ENCODE data around the gene RCC2.

Gene RCC2

DNA sequence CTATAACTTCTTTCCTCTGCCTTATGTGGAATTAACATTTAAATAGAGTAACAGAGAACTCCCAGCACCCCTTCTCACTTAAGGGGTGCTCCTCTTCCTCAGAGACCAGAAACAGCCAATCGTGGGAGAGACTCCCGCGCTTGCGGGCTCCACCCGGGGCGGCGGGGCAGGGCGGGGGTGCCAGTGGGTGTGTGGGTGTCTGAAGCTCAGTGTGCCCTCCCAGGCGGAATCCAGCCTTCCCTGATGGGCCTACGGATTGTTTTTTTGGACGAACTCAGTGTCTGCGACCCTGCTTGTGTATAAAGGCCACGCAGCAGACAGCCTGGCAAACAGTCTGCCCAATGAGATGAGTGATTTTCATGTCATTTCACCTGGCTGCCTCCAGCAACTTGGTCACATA lies 6.2 kb downstream of the RCC2 start:
- no peak for TF ChIP-seq NFIC (IDR thresholded peaks at IDR 0.05)
- TF ChIP-seq, protein P1, sequence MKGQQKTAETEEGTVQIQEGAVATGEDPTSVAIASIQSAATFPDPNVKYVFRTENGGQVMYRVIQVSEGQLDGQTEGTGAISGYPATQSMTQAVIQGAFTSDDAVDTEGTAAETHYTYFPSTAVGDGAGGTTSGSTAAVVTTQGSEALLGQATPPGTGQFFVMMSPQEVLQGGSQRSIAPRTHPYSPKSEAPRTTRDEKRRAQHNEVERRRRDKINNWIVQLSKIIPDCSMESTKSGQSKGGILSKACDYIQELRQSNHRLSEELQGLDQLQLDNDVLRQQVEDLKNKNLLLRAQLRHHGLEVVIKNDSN (IDR thresholded peaks at IDR 0.05): no peak
- no peak for TF ChIP-seq EP300 (IDR thresholded peaks at IDR 0.05; ENCODE audit: borderline replicate concordance)
- TF ChIP-seq YY1 (IDR thresholded peaks at IDR 0.05; ENCODE audit: low read depth): no peak
- no peak for TF ChIP-seq FOXM1 (IDR thresholded peaks at IDR 0.05; ENCODE audit: borderline replicate concordance, low read depth)
- TF ChIP-seq, protein P2, sequence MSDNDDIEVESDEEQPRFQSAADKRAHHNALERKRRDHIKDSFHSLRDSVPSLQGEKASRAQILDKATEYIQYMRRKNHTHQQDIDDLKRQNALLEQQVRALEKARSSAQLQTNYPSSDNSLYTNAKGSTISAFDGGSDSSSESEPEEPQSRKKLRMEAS (IDR thresholded peaks at IDR 0.05): no peak
- TF ChIP-seq EGR1 (IDR thresholded peaks at IDR 0.05): no peak
- no peak for TF ChIP-seq ZBTB7A (IDR thresholded peaks at IDR 0.05; ENCODE audit: low read depth)
- no peak for TF ChIP-seq TEAD4 (IDR thresholded peaks at IDR 0.05)

DNA sequence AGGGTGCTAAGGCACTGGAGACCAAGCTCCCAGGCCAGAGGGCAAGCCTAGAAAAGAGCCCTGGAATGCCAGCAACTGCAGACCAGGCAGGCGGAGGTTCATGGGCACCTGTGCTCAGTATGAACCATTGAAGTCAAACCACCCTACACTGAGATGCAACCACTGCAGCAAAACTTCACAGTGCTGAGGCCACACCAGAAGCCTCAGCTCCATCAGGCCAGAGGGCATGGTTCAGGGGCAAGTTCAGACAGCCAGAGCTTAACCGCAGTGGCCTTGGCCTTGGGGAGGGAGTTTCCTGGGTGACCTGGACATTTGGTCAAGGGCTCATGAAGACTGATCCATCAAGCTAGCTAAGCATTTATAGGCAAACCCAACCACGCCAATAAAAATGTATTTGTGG lies 7.1 kb downstream of the RCC2 start:
- TF ChIP-seq TEAD4 (IDR thresholded peaks at IDR 0.05) (no peak), YY1 (IDR thresholded peaks at IDR 0.05; ENCODE audit: low read depth) (no peak), NFIC (IDR thresholded peaks at IDR 0.05) (no peak), RAD21 (IDR thresholded peaks at IDR 0.05; ENCODE audit: low read depth) (no peak), CEBPB (IDR thresholded peaks at IDR 0.05) (no peak)
- TF ChIP-seq, protein P1 (IDR thresholded peaks at IDR 0.05): no peak
- TF ChIP-seq, protein P2 (IDR thresholded peaks at IDR 0.05): no peak

- TF ChIP-seq, protein P1 (IDR thresholded peaks at IDR 0.05): no peak
- no peak for TF ChIP-seq YY1 (IDR thresholded peaks at IDR 0.05; ENCODE audit: low read depth)
- TF ChIP-seq TEAD4 (IDR thresholded peaks at IDR 0.05): no peak
- TF ChIP-seq, protein P2 (IDR thresholded peaks at IDR 0.05): no peak
- no peak for TF ChIP-seq CREB1 (IDR thresholded peaks at IDR 0.05; ENCODE audit: low read depth)
- no peak for TF ChIP-seq RAD21 (IDR thresholded peaks at IDR 0.05; ENCODE audit: low read depth)
- no peak for TF ChIP-seq EGR1 (IDR thresholded peaks at IDR 0.05)
- no peak for TF ChIP-seq CEBPB (IDR thresholded peaks at IDR 0.05)
- TF ChIP-seq TCF12 (IDR thresholded peaks at IDR 0.05; ENCODE audit: low read depth): no peak
- TF ChIP-seq ZBTB7A (IDR thresholded peaks at IDR 0.05; ENCODE audit: low read depth): no peak
- no peak for TF ChIP-seq TAF1 (IDR thresholded peaks at IDR 0.05; ENCODE audit: low read depth)
- TF ChIP-seq NFIC (IDR thresholded peaks at IDR 0.05): no peak
- no peak for TF ChIP-seq EP300 (IDR thresholded peaks at IDR 0.05; ENCODE audit: borderline replicate concordance)
- no peak for TF ChIP-seq FOXM1 (IDR thresholded peaks at IDR 0.05; ENCODE audit: borderline replicate concordance, low read depth)
- TF ChIP-seq, protein P3, sequence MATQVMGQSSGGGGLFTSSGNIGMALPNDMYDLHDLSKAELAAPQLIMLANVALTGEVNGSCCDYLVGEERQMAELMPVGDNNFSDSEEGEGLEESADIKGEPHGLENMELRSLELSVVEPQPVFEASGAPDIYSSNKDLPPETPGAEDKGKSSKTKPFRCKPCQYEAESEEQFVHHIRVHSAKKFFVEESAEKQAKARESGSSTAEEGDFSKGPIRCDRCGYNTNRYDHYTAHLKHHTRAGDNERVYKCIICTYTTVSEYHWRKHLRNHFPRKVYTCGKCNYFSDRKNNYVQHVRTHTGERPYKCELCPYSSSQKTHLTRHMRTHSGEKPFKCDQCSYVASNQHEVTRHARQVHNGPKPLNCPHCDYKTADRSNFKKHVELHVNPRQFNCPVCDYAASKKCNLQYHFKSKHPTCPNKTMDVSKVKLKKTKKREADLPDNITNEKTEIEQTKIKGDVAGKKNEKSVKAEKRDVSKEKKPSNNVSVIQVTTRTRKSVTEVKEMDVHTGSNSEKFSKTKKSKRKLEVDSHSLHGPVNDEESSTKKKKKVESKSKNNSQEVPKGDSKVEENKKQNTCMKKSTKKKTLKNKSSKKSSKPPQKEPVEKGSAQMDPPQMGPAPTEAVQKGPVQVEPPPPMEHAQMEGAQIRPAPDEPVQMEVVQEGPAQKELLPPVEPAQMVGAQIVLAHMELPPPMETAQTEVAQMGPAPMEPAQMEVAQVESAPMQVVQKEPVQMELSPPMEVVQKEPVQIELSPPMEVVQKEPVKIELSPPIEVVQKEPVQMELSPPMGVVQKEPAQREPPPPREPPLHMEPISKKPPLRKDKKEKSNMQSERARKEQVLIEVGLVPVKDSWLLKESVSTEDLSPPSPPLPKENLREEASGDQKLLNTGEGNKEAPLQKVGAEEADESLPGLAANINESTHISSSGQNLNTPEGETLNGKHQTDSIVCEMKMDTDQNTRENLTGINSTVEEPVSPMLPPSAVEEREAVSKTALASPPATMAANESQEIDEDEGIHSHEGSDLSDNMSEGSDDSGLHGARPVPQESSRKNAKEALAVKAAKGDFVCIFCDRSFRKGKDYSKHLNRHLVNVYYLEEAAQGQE (IDR thresholded peaks at IDR 0.05; ENCODE audit: low read depth): no peak
Observed at GRCh38 chr1:17429183-17429582, 10.3 kb downstream of the RCC2 start.

GRCh38 chr1:17427696-17428660 lies 11.5 kb downstream of the RCC2 start:
- TF ChIP-seq TAF1 (IDR thresholded peaks at IDR 0.05; ENCODE audit: low read depth) (no peak), NFIC (IDR thresholded peaks at IDR 0.05) (no peak), EP300 (IDR thresholded peaks at IDR 0.05; ENCODE audit: borderline replicate concordance) (no peak), RAD21 (IDR thresholded peaks at IDR 0.05; ENCODE audit: low read depth) (no peak), YY1 (IDR thresholded peaks at IDR 0.05; ENCODE audit: low read depth) (no peak), TEAD4 (IDR thresholded peaks at IDR 0.05) (no peak), FOXM1 (IDR thresholded peaks at IDR 0.05; ENCODE audit: borderline replicate concordance, low read depth) (no peak), CREB1 (IDR thresholded peaks at IDR 0.05; ENCODE audit: low read depth) (no peak), ZBTB7A (IDR thresholded peaks at IDR 0.05; ENCODE audit: low read depth) (no peak), EGR1 (IDR thresholded peaks at IDR 0.05) (no peak), TCF12 (IDR thresholded peaks at IDR 0.05; ENCODE audit: low read depth) (no peak), CEBPB (IDR thresholded peaks at IDR 0.05) (no peak)
- TF ChIP-seq, protein P3 (IDR thresholded peaks at IDR 0.05; ENCODE audit: low read depth): no peak
- TF ChIP-seq, protein P2 (IDR thresholded peaks at IDR 0.05): no peak

Measured in Ishikawa (cell line).